Measurements from ENCODE around the gene SLC25A47.
"Not testable (repeated sequence)": the region's sequence is repeated elsewhere in the genome, so short reads cannot be mapped to it uniquely, and the experiment has no call there.

The SLC25A47 gene

GRCh38 chr14:100323121-100323941 lies at the start of gene SLC25A47:
Gene SLC25A47, plus strand, starts transcription at chr14:100323339. Its CDS starts 76 bp downstream, at chr14:100323415.
- Histone ChIP-seq H3K4me3 (ENCODE audit: low read length in 2 of 2) (no peak within 1 kb of the TSS), H3K4me1 (ENCODE audit: control insufficient read depth, insufficient read depth, low read length) (peaks cover 2% of the 10 kb centered on the region), H3K27ac (ENCODE audit: low read length) (no peak within 1 kb of the TSS)

GRCh38 chr14:100274250-100274649 lies 48.9 kb upstream of the SLC25A47 start:
- Histone ChIP-seq H3K4me1 (ENCODE audit: control insufficient read depth, insufficient read depth, low read length) (peaks cover 4% of the 10 kb centered on the region), H3K4me3 (ENCODE audit: low read length in 2 of 2) (no peak overlapping the region), H3K27ac (ENCODE audit: low read length) (no peak overlapping the region), H3K9ac (ENCODE audit: low read length in 2 of 2) (no peak overlapping the region), H3K27me3 (ENCODE audit: control insufficient read depth in 1 of 2, insufficient read depth in 2 of 2, low read length in 2 of 2) (no peaks in the 10 kb centered on the region), H3K36me3 (ENCODE audit: control insufficient read depth in 2 of 2, insufficient read depth in 2 of 2, low read length in 2 of 2) (peaks cover 0 to 7% of the 10 kb centered on the region in 2 donors), H3K9me3 (ENCODE audit: control insufficient read depth in 2 of 2, low read length in 2 of 2) (no peaks in the 10 kb centered on the region)

More at GRCh38 chr14:100323121-100323941, at the start of gene SLC25A47:
- Histone ChIP-seq H3K9ac (ENCODE audit: low read length in 2 of 2) (no peak within 1 kb of the TSS), H3K27me3 (ENCODE audit: control insufficient read depth in 1 of 2, insufficient read depth in 2 of 2, low read length in 2 of 2) (no peaks in the 10 kb centered on the region), H3K9me3 (ENCODE audit: control insufficient read depth in 2 of 2, low read length in 2 of 2) (no peaks in the 10 kb centered on the region), H3K36me3 (ENCODE audit: control insufficient read depth in 2 of 2, insufficient read depth in 2 of 2, low read length in 2 of 2) (no peaks in the 10 kb centered on the region)

DNA sequence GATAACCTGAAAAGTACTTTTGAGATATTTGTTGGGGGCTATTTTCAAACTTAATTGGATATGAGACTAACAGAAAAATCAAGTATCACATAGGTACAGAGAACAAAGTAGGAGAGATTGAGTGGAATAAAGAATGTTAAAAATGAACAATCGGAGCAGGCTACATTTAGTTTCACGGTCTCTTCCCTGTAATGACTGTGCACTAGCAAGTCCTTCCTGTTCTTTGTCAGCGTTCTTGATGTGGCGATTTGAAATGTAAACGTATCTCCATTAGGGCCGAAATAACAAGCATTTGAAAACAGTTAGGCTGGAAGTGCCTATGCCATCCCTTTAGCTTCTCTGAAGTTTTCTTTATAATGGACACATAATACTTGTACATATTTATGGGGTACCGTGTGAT lies 47.9 kb upstream of the SLC25A47 start:
- Histone ChIP-seq H3K36me3 (ENCODE audit: control insufficient read depth in 2 of 2, insufficient read depth in 2 of 2, low read length in 2 of 2) (peaks cover 0 to 7% of the 10 kb centered on the region in 2 donors), H3K9ac (ENCODE audit: low read length in 2 of 2) (no peak overlapping the region), H3K27ac (ENCODE audit: low read length) (no peak overlapping the region), H3K9me3 (ENCODE audit: control insufficient read depth in 2 of 2, low read length in 2 of 2) (no peaks in the 10 kb centered on the region), H3K4me3 (ENCODE audit: low read length in 2 of 2) (no peak overlapping the region), H3K27me3 (ENCODE audit: control insufficient read depth in 1 of 2, insufficient read depth in 2 of 2, low read length in 2 of 2) (no peaks in the 10 kb centered on the region), H3K4me1 (ENCODE audit: control insufficient read depth, insufficient read depth, low read length) (peaks cover 6% of the 10 kb centered on the region)

DNA sequence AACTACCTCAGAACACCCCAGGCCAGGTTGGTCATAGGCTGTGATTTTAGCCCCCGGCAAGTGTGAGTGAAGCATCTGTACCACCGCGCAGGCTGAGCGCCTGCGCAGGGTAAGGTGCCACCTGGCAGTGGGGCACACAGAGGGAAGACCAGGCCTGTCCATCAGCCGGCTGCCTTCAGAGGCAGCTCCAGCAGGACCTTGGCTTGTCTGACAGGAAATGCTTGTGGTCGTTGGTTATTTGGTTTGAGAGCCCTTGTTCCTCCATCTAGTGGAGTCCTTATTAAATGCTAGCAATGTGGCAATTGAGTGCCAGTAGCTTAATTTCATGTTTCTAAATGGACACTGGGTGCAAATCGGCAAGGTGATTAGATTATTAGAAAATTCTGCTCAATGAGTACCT lies 44.4 kb upstream of the SLC25A47 start:
- no peak overlapping the region for H3K9ac ChIP-seq (ENCODE audit: low read length in 2 of 2)
- H3K4me3 ChIP-seq (ENCODE audit: low read length in 2 of 2) = no peak overlapping the region
- peaks cover 5% of the 10 kb centered on the region for H3K4me1 ChIP-seq (ENCODE audit: control insufficient read depth, insufficient read depth, low read length)
- no peaks in the 10 kb centered on the region for H3K27me3 ChIP-seq (ENCODE audit: control insufficient read depth in 1 of 2, insufficient read depth in 2 of 2, low read length in 2 of 2)
- H3K36me3 ChIP-seq (ENCODE audit: control insufficient read depth in 2 of 2, insufficient read depth in 2 of 2, low read length in 2 of 2) = peaks cover 0 to 9% of the 10 kb centered on the region in 2 donors
- no peak overlapping the region for H3K27ac ChIP-seq (ENCODE audit: low read length)
- no peaks in the 10 kb centered on the region for H3K9me3 ChIP-seq (ENCODE audit: control insufficient read depth in 2 of 2, low read length in 2 of 2)

- Histone ChIP-seq H3K4me3 (ENCODE audit: low read length in 2 of 2) (no peak overlapping the region), H3K36me3 (ENCODE audit: control insufficient read depth in 2 of 2, insufficient read depth in 2 of 2, low read length in 2 of 2) (peaks cover 0 to 9% of the 10 kb centered on the region in 2 donors), H3K27me3 (ENCODE audit: control insufficient read depth in 1 of 2, insufficient read depth in 2 of 2, low read length in 2 of 2) (no peaks in the 10 kb centered on the region), H3K27ac (ENCODE audit: low read length) (no peak overlapping the region), H3K9me3 (ENCODE audit: control insufficient read depth in 2 of 2, low read length in 2 of 2) (no peaks in the 10 kb centered on the region), H3K9ac (ENCODE audit: low read length in 2 of 2) (no peak overlapping the region), H3K4me1 (ENCODE audit: control insufficient read depth, insufficient read depth, low read length) (peaks cover 5% of the 10 kb centered on the region)
Measured at GRCh38 chr14:100279133-100279532, 44.0 kb upstream of the SLC25A47 start.

GRCh38 chr14:100279563-100279962 lies 43.6 kb upstream of the SLC25A47 start:
- H3K4me3 ChIP-seq (ENCODE audit: low read length in 2 of 2) = no peak overlapping the region
- H3K36me3 ChIP-seq (ENCODE audit: control insufficient read depth in 2 of 2, insufficient read depth in 2 of 2, low read length in 2 of 2) = peaks cover 0 to 9% of the 10 kb centered on the region in 2 donors
- H3K9me3 ChIP-seq (ENCODE audit: control insufficient read depth in 2 of 2, low read length in 2 of 2) = no peaks in the 10 kb centered on the region
- H3K4me1 ChIP-seq (ENCODE audit: control insufficient read depth, insufficient read depth, low read length) = peaks cover 5% of the 10 kb centered on the region
- H3K27me3 ChIP-seq (ENCODE audit: control insufficient read depth in 1 of 2, insufficient read depth in 2 of 2, low read length in 2 of 2) = no peaks in the 10 kb centered on the region
- H3K27ac ChIP-seq (ENCODE audit: low read length) = no peak overlapping the region
- H3K9ac ChIP-seq (ENCODE audit: low read length in 2 of 2) = peak overlapping the region in 1 of 2 donors; percentile 13

DNA sequence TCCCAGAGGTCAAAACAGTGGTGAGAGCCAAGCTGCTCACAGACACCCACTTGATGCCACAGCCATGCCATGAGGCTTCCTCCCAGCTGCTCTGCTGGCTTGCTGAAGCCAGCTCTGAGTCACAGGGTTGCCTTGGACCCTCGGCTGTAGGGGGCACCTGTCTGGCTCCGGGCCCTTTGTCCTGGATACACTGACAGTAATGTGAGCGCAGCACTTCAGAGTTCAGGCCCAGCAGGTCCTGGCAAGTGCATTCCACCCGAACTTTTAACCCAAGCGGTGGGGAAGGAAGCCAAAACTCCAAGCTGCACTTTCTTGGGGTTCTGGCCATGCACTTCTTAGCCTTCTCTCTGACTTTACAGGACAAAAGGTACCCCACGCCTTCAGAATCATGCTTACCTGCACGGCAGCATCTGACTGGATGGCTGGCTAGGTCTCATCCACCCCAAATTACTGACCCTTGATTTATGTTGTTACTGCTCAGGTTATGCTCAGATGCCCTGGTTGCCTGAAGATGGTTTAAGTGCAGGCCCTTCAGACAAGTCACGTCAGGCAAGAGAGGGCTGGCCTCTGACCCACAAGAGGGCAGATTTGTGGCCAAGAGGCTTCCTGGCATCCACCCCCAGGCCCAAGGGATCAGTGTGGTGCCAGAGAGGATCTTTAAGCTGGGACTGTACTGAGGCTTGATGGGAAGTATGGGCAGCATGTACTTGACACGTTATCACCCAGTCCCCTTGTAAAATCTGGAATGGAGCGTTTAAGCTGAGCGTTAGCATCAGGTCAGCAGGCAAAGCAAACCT lies 41.7 kb upstream of the SLC25A47 start:
- Histone ChIP-seq H3K9ac (ENCODE audit: low read length in 2 of 2) (no peak overlapping the region), H3K36me3 (ENCODE audit: control insufficient read depth in 2 of 2, insufficient read depth in 2 of 2, low read length in 2 of 2) (peaks cover 0 to 6% of the 10 kb centered on the region in 2 donors), H3K9me3 (ENCODE audit: control insufficient read depth in 2 of 2, low read length in 2 of 2) (no peaks in the 10 kb centered on the region), H3K27me3 (ENCODE audit: control insufficient read depth in 1 of 2, insufficient read depth in 2 of 2, low read length in 2 of 2) (no peaks in the 10 kb centered on the region), H3K4me1 (ENCODE audit: control insufficient read depth, insufficient read depth, low read length) (peaks cover 16% of the 10 kb centered on the region), H3K4me3 (ENCODE audit: low read length in 2 of 2) (no peak overlapping the region), H3K27ac (ENCODE audit: low read length) (no peak overlapping the region)

GRCh38 chr14:100282083-100282350 lies 41.1 kb upstream of the SLC25A47 start:
- Histone ChIP-seq H3K27me3 (ENCODE audit: control insufficient read depth in 1 of 2, insufficient read depth in 2 of 2, low read length in 2 of 2) (no peaks in the 10 kb centered on the region), H3K4me3 (ENCODE audit: low read length in 2 of 2) (no peak overlapping the region), H3K36me3 (ENCODE audit: control insufficient read depth in 2 of 2, insufficient read depth in 2 of 2, low read length in 2 of 2) (peaks cover 0 to 5% of the 10 kb centered on the region in 2 donors), H3K27ac (ENCODE audit: low read length) (no peak overlapping the region), H3K4me1 (ENCODE audit: control insufficient read depth, insufficient read depth, low read length) (peaks cover 17% of the 10 kb centered on the region), H3K9me3 (ENCODE audit: control insufficient read depth in 2 of 2, low read length in 2 of 2) (no peaks in the 10 kb centered on the region), H3K9ac (ENCODE audit: low read length in 2 of 2) (no peak overlapping the region)

- H3K27ac ChIP-seq (ENCODE audit: low read length) = no peak overlapping the region
- H3K4me1 ChIP-seq (ENCODE audit: control insufficient read depth, insufficient read depth, low read length) = peaks cover 17% of the 10 kb centered on the region
- no peak overlapping the region for H3K4me3 ChIP-seq (ENCODE audit: low read length in 2 of 2)
- H3K9ac ChIP-seq (ENCODE audit: low read length in 2 of 2) = no peak overlapping the region
- no peaks in the 10 kb centered on the region for H3K9me3 ChIP-seq (ENCODE audit: control insufficient read depth in 2 of 2, low read length in 2 of 2)
- H3K27me3 ChIP-seq (ENCODE audit: control insufficient read depth in 1 of 2, insufficient read depth in 2 of 2, low read length in 2 of 2) = no peaks in the 10 kb centered on the region
- H3K36me3 ChIP-seq (ENCODE audit: control insufficient read depth in 2 of 2, insufficient read depth in 2 of 2, low read length in 2 of 2) = peaks cover 0 to 2% of the 10 kb centered on the region in 2 donors
Measured at GRCh38 chr14:100282766-100283419, 40.2 kb upstream of the SLC25A47 start.

- not testable (repeated sequence) for H3K9me3 ChIP-seq (ENCODE audit: control insufficient read depth in 2 of 2, low read length in 2 of 2); H3K9ac ChIP-seq (ENCODE audit: low read length in 2 of 2); H3K27ac ChIP-seq (ENCODE audit: low read length); H3K36me3 ChIP-seq (ENCODE audit: control insufficient read depth in 2 of 2, insufficient read depth in 2 of 2, low read length in 2 of 2); H3K4me3 ChIP-seq (ENCODE audit: low read length in 2 of 2); H3K27me3 ChIP-seq (ENCODE audit: control insufficient read depth in 1 of 2, insufficient read depth in 2 of 2, low read length in 2 of 2)
- H3K4me1 ChIP-seq (ENCODE audit: control insufficient read depth, insufficient read depth, low read length) = peaks cover 17% of the 10 kb centered on the region
Measured at GRCh38 chr14:100283436-100283835, 39.7 kb upstream of the SLC25A47 start.

Data from stomach smooth muscle (tissue), 2 donors.